NCI-H1048 (cell line): ENCODE results near the gene SLC25A46.
"Not testable (repeated sequence)": the region's sequence is repeated elsewhere in the genome, so short reads cannot be mapped to it uniquely, and the experiment has no call there.

Experiments used
- DNase-seq: peaks from one replicate; lab custom pipeline; 2025; lab: John Stamatoyannopoulos, UW

SLC25A46 gene

DNA sequence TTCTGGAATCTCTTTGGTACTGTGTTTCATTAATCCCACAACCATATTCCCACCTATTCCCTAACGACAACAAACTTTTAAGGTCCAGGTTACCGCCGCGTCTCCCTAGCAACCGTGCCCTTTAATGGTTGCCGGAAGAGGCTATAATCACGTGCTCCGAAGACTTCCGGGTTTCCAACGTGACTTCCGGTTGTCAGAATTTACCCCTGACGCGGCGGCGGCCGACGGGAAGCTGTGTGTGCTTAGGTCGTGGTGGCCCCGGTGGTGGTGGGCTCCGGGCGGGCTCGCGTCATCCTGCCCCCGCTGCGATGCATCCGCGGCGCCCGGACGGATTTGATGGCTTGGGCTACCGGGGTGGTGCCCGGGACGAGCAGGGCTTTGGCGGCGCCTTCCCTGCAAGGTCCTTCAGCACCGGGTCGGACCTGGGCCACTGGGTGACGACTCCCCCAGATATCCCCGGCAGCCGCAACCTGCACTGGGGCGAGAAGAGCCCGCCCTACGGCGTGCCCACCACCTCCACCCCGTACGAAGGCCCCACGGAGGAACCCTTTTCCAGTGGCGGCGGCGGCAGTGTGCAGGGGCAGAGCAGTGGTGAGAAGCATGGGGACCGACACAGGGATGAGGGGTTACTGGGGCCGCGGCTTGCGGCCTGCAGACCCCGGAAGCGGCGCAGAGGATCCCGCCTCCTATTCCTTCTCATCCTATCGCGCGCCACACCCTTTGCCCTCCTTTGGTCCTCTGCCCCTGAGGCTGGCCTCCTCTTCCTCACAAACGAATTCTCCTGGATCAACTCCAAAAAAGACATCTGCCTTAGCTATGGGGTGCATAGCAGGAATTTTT is at the start of gene SLC25A46:
Gene SLC25A46 (plus strand): TSS at position 196 of the 840 bp plus-strand sequence. CDS start 113 bp downstream, at position 309.
- DNase-seq = no peak

DNA sequence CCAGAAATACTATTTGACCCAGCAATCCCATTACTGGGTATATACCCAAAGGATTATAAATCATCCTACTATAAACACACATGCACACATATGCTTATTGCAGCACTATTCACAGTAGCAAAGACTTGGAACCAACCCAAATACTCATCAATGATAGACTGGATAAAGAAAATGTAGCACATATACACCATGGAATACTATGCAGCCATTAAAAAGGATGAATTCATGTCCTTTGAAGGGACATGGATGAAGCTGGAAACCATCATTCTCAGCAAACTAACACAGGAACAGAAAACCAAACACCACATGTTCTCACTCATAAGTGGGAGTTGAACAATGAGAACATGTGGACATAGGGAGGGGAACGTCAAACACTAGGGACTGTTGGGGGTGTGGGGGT is 48.2 kb upstream of the SLC25A46 start:
- DNase-seq = not testable (repeated sequence)

- not testable (repeated sequence) for DNase-seq
These were observed 46.1 kb upstream of the SLC25A46 start for GRCh38 chr5:110692669-110693068.

GRCh38 chr5:110702300-110702699 is 36.5 kb upstream of the SLC25A46 start:
- DNase-seq = no peak

DNA sequence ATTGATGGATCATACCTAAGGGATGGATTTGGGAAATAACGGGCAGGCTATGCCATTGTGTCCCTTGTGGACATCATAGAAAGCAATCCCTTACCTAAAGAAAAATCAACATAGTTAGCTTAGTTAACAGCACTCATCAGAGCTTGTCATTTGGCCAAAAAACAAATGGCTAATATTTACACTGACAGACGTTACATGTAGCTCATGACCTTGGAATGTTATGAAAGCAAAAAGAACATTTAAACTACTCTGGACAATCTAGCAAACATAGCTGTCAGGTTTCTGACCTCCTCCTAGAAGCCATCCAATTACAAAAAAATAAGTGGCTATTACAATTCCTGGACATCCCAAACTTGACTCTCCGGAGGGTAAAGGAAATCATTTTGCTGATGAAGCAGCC is 36.1 kb upstream of the SLC25A46 start:
- no peak for DNase-seq

- no peak for DNase-seq
These were observed 35.3 kb upstream of the SLC25A46 start for GRCh38 chr5:110703481-110703880.

- DNase-seq = no peak
These were observed 33.5 kb upstream of the SLC25A46 start for GRCh38 chr5:110705349-110705748.

GRCh38 chr5:110707260-110707844 is 31.5 kb upstream of the SLC25A46 start:
- DNase-seq = no peak

DNA sequence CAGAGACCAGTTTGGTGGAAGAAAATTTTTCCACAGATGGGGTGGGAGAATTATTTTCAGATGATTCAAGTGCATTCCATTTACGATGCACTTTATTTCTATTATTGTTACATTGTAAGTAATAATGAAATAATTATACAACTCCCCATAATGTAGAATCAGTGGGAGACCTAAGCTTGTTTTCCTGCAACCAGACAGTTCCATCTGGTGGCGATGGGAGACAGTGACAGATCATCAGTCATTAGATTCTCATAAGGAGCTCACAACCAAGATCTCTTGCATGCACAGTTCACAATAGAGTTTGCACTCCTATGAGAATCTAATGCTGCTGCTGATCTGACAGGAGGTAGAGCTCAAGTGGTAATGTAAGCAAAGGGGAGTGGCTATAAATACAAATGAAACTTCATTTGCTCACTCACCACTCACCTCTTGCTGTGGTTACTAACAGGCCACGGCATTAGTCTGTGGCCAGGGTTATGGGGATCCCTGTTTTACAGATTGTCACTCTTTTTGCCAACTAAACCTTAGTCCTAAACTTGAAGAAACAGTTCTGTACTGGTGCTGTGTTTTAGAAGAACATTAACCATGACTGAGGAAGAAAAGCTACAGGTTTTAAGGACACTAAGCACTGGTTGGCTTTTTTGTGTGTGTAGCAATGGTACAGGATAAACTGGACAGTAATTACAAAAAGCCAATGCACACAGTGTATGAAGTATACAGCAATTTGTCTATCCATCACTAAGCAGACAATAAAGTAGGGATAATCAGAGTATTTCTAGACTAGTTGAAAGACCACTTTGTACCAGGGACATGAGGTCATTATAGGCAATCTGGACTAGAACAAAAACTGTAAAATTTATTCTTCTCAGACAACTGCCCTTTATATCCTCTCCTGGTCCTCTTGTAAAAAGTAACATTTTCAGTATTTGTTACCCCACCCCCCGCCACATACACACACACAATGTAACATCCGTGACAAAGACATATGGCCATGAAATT is 22.3 kb upstream of the SLC25A46 start:
- no peak for DNase-seq

- no peak for DNase-seq
These were observed 20.5 kb upstream of the SLC25A46 start for GRCh38 chr5:110718311-110718710.

GRCh38 chr5:110726249-110727024 is 12.4 kb upstream of the SLC25A46 start, which contains the start of gene TMEM232:
TMEM232 (minus strand) TSS chr5:110726671; CDS start chr5:110667352, 59,319 bp downstream.
- DNase-seq = no peak

DNA sequence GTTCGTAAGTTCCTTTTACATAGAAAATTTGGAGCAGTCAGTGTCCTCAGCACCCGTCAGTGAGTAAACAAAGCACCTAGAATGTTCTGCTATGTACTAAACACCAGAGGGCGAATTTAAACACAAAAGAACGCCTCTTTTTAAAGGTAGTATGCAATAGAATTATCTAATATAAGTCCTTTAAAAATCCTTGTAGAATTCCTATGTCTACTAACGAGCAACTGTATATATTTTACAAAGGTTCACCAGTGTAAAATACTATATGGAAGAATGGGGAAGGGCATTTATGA is 11.8 kb upstream of the SLC25A46 start:
- no peak for DNase-seq

DNA sequence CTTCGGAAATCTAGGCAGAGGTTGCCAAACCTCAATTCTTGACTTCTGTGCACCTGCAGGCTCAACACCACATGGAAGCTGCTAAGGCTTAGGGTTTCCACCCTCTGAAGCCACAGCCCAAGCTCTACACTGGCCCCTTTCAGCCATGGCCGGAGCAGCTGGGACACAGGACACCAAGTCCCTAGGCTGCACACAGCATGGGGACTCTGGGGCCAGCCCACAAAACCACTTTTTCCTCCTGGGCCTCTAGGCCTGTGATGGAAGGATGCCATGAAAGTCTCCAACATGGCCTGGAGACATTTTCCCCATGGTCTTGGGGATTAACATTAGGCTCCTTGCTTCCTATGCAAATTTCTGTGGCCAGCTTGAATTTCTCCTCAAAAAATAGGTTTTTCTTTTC is 7.3 kb upstream of the SLC25A46 start:
- not testable (repeated sequence) for DNase-seq

DNA sequence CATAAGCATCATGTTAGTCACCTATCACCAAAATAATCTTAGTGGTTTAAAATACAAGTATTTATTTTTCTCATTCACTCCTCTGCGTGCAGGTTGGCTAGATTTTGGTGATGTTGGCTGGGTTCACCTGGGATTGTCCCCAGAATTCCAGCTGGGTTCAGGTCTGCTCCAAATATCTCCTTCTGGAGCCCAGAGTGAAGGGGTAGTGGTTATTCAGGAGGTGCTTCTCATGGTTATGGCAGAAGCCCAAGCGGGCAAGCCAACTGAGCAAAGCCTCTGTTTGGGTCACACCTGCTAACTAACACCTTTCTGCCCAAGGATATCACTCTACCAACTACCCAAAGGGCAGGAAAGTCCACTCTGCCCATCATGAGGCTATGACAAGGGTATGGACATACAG is 4.7 kb upstream of the SLC25A46 start:
- no peak for DNase-seq

- DNase-seq = no peak
These were observed 3.3 kb upstream of the SLC25A46 start for GRCh38 chr5:110735556-110735955.

DNA sequence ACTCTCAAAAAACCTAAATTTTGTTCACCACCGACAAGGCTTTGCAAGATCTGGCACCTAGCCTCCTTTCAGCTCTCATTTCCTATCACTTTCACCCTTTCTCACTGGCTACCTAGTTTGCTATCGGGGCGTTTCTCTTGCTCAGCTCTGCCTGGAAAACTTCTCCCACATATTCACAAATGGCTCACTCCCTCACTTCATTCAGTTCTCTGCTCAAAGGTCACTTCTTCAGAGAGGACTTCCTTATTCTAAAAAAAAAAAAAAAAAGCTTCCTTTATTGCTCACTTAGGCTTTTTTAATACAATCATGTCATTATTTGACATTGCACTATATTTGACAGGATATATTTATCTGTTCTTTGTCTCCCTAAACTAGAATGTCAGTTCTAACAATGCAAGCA is 2.1 kb upstream of the SLC25A46 start:
- DNase-seq = no peak

DNA sequence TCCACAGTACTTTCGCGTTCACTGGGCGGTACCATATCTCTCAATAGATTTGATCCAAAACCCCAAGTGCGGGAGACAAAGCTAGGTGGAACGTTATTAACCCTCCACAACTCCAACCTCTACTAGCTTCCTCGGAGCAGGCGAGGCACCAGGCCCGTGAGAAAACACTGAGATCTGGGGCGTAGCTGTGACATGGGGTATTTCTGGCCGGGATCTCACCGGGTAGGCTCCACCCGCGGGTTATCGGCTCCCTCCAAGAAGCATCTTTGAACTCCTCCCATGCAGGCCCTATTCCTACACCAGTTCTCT is 350 bp upstream of the SLC25A46 start:
- DNase-seq = no peak

GRCh38 chr5:110751902-110752762 is 13.3 kb downstream of the SLC25A46 start:
- no peak for DNase-seq

DNA sequence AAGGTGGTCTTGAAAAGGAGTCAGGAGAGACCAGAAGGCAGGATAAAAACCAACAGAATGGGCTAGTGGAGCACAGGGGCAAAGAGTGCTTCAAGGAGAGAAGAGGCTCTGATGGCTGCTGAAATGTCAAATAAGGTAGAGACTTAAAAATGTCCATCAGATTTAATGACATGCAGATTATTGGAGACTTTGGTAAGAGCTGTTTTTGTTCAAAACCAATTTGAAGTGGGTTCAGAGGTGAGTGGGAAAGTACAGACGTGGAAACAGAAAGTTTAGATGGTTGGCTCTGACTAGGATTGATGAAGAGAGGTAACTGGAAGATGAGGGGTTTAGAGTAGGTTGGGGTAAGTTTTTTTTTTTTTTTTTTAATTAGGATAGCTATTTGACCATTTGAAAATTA is 14.1 kb downstream of the SLC25A46 start:
- no peak for DNase-seq

DNA sequence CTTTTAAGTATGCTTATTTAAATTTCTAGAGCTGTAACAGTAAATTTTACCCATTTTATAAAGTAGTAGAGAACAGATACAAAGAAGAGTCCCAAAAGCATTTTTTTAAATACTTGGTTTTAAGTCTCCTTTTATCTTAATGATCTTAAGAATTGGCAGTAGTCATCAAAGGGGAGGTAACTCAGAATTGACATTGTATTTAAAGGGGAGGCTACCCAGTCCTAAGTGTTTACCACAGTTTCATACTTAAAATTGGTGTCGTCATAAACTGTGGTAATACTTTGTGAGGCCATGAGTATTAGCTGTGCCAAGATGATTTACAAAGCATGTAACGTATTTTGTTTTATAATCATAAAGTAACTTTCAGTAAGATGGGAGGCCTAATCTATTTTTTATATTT is 14.8 kb downstream of the SLC25A46 start:
- no peak for DNase-seq

GRCh38 chr5:110754181-110754580 is 15.4 kb downstream of the SLC25A46 start:
- no peak for DNase-seq
